IMR-90 (cell line): ENCODE measurements around the gene SPRED3.

Experiments
- BHLHE40 ChIP-seq: fragments of 150-350 bp; IDR thresholded peaks from 2 replicates; pipeline ENCODE4 v1.6.1; 2016; ENCODE audit warnings: mild to moderate bottlenecking, low read depth, low read length
- CEBPB ChIP-seq: IDR thresholded peaks from 2 replicates; pipeline ENCODE4 v1.6.1; 2012; ENCODE audit warnings: low read depth, low read length, improper control_type of control experiment
- CHD1 ChIP-seq: IDR thresholded peaks from 2 replicates; pipeline ENCODE4 v1.6.1; 2012; ENCODE audit warnings: low read depth, low read length, improper control_type of control experiment
- CTCF ChIP-seq: conservative IDR thresholded peaks from 2 replicates; pipeline ENCODE4 v1.5.1; 2012; ENCODE audit warnings: mild to moderate bottlenecking, low read depth, low read length, improper control_type of control experiment
- FOS ChIP-seq: fragments of 150-350 bp; IDR thresholded peaks from 2 replicates; pipeline ENCODE4 v1.6.1; 2016; ENCODE audit warnings: low read depth, low read length
- MAFK ChIP-seq: IDR thresholded peaks from 2 replicates; pipeline ENCODE4 v1.6.1; 2012; ENCODE audit warnings: low read depth, low read length, improper control_type of control experiment
- POLR2A ChIP-seq: IDR thresholded peaks from 2 replicates; pipeline ENCODE4 v1.6.1; 2012; ENCODE audit warnings: mild to moderate bottlenecking, low read depth, low read length
- RAD21 ChIP-seq: IDR thresholded peaks from 2 replicates; pipeline ENCODE4 v1.6.1; 2012; ENCODE audit warnings: low read length, improper control_type of control experiment
- RFX5 ChIP-seq: IDR thresholded peaks from 2 replicates; pipeline ENCODE4 v1.8.0; 2012; ENCODE audit warnings: low read depth, mild to moderate bottlenecking, low read length, moderate library complexity
- TF ChIP-seq, protein P1 (sequence below): fragments of 150-350 bp; IDR thresholded peaks from 2 replicates; pipeline ENCODE4 v1.6.1; 2017; ENCODE audit warnings: mild to moderate bottlenecking, antibody characterized with exemption, low read length, low read depth
- TF ChIP-seq, protein P2 (sequence below): fragments of 150-350 bp; IDR thresholded peaks from 2 replicates; pipeline ENCODE4 v1.6.1; 2016; ENCODE audit warnings: low read depth, mild to moderate bottlenecking, low read length, moderate library complexity, borderline replicate concordance

DNA sequence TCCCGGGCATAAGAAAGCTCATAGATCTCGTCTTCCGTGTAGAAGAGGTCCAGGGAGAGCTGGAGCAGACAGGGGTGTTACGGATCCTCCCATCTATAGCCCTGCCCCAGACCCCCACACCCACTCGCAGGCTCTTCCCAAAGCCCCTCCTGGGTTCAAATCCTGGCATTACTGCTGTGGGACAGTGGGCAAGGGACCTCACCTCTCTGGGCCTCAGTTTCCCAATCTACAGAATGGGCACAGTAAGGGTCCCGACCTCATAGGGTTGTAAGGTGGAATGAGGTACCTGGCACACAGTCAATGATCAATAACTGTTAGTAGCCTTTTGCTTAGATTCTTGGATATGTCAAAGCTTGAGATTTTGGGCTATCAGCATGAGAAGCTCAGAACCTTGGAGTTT, 24.9 kb downstream of the SPRED3 start:
- TF ChIP-seq CTCF (no peak), CEBPB (no peak), MAFK (no peak), POLR2A (no peak), BHLHE40 (no peak), CHD1 (no peak), RFX5 (no peak), FOS (no peak), RAD21 (no peak)
- TF ChIP-seq, protein P1, sequence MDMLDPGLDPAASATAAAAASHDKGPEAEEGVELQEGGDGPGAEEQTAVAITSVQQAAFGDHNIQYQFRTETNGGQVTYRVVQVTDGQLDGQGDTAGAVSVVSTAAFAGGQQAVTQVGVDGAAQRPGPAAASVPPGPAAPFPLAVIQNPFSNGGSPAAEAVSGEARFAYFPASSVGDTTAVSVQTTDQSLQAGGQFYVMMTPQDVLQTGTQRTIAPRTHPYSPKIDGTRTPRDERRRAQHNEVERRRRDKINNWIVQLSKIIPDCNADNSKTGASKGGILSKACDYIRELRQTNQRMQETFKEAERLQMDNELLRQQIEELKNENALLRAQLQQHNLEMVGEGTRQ = no peak
- TF ChIP-seq, protein P2, sequence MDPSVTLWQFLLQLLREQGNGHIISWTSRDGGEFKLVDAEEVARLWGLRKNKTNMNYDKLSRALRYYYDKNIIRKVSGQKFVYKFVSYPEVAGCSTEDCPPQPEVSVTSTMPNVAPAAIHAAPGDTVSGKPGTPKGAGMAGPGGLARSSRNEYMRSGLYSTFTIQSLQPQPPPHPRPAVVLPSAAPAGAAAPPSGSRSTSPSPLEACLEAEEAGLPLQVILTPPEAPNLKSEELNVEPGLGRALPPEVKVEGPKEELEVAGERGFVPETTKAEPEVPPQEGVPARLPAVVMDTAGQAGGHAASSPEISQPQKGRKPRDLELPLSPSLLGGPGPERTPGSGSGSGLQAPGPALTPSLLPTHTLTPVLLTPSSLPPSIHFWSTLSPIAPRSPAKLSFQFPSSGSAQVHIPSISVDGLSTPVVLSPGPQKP = no peak
